GM18517 (cell line): ENCODE data around the gene PI4K2A.

ENCODE experiments used
- ATAC-seq: cut with Tn5 transposase; IDR thresholded peaks from one replicate; pipeline ENCODE4 v1.9.1; 2021; ENCODE audit warnings: mild to moderate bottlenecking, moderate library complexity; ENCODE audit not compliant: unreplicated experiment

PI4K2A gene

GRCh38 chr10:97703398-97704067 is 63.1 kb downstream of the PI4K2A start:
- ATAC-seq, result no peak

- ATAC-seq, result no peak
Measured at GRCh38 chr10:97704341-97704740, 63.9 kb downstream of the PI4K2A start.

GRCh38 chr10:97705006-97705670 is 64.7 kb downstream of the PI4K2A start:
- no peak for ATAC-seq

- no peak for ATAC-seq
Measured at GRCh38 chr10:97707134-97707861, 66.8 kb downstream of the PI4K2A start.

GRCh38 chr10:97708167-97708566 is 67.7 kb downstream of the PI4K2A start:
- ATAC-seq, result no peak

GRCh38 chr10:97708976-97709946 is 68.8 kb downstream of the PI4K2A start:
- ATAC-seq, result no peak

- ATAC-seq, result no peak
Measured at GRCh38 chr10:97711640-97712572, 71.4 kb downstream of the PI4K2A start.

- no peak for ATAC-seq
Measured at GRCh38 chr10:97713339-97713825, 72.9 kb downstream of the PI4K2A start, which contains the start of gene MARVELD1. TSS of gene MARVELD1 (plus strand) at chr10:97713730. CDS start at chr10:97713877, 147 bp downstream.

- ATAC-seq, result no peak
Measured at GRCh38 chr10:97713826-97714400, 73.4 kb downstream of the PI4K2A start.

- ATAC-seq, result no peak
Measured at GRCh38 chr10:97714401-97715258, 74.2 kb downstream of the PI4K2A start.

- ATAC-seq, result no peak
Measured at GRCh38 chr10:97715259-97715874, 74.9 kb downstream of the PI4K2A start.

- ATAC-seq, result no peak
Measured at GRCh38 chr10:97717627-97718026, 77.2 kb downstream of the PI4K2A start.

- ATAC-seq, result no peak
Measured at GRCh38 chr10:97718178-97718577, 77.7 kb downstream of the PI4K2A start.

GRCh38 chr10:97718659-97719142 is 78.2 kb downstream of the PI4K2A start:
- ATAC-seq, result no peak

- no peak for ATAC-seq
Measured at GRCh38 chr10:97719602-97720001, 79.1 kb downstream of the PI4K2A start.

GRCh38 chr10:97721871-97722780 is 81.7 kb downstream of the PI4K2A start:
- no peak for ATAC-seq
